GM18508 (cell line): Measurements from ENCODE around the gene MIER2.
"Not testable (repeated sequence)": the region's sequence is repeated elsewhere in the genome, so short reads cannot be mapped to it uniquely, and the experiment has no call there.

Experiments used
- ATAC-seq: cut with Tn5 transposase; IDR thresholded peaks from one replicate; pipeline ENCODE4 v1.9.1; 2021; ENCODE audit warnings: moderate number of reproducible peaks; ENCODE audit not compliant: insufficient read depth, unreplicated experiment

The MIER2 gene

GRCh38 chr19:344625-345319 lies at the start of gene MIER2:
TSS of gene MIER2 (minus strand) at chr19:344796. CDS start at chr19:344782, 14 bp downstream.
- no peak for ATAC-seq

DNA sequence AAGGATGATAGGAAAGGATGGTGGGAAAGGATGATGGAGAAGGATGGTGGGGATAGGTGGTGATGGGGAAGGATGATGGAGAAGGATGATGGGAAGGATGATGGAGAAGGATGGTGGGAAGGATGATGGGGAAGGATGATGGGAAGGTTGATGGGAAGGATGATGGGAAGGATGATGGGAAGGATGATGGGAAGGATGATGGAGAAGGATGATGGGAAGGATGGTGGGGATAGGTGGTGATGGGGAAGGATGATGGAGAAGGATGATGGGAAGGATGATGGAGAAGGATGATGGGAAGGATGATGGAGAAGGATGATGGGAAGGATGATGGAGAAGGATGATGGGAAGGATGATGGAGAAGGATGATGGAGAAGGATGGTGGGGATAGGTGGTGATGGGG lies 49.0 kb upstream of the MIER2 start:
- ATAC-seq = not testable (repeated sequence)

DNA sequence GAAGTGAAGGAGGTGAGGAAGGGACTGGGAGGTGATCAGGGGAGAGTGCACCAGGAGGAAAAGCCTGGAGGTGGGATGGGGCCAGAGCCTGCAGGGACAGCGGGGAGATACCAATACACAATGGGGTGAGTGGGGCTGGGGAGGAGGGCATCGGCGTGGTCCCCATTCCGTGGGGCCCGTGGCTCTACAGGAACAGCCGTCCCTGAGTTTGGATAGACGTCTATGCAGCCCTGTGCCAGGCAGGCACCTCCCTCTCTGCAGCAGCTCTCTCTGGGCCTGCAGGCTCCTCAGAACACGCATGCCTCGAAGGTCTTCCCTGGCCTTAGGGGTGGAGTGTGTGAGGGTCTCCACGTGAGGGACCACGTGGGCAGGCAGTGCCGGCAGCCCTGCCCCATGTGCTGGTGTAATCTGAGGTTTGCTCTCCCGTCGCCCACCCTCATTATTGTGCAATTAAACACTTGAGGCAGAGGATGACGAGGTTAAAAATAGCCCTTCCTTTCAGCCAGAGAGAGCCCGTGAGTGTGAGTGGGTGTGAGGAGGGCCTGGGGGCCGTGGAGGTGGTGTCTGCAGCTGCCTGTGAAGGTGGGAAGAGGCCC lies 47.9 kb upstream of the MIER2 start:
- ATAC-seq = no peak

- ATAC-seq = no peak
These were observed 47.3 kb upstream of the MIER2 start for GRCh38 chr19:391726-392374.

DNA sequence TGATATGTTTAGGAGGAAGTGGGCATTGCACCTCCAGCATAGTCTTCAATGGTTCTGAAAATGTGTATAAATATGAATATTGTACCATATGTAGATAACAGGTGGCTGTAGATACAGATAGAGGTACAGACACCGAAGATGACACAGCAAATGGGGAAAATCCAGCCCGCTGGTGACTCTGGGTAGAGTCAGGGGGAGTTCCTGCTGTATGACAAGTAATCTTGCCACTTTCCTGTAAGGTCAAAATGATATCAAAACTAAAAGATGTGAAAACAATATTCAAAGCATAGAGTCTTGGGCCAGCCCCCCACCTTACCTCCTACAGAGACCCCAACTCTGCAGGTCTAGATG lies 46.6 kb upstream of the MIER2 start:
- ATAC-seq = no peak

DNA sequence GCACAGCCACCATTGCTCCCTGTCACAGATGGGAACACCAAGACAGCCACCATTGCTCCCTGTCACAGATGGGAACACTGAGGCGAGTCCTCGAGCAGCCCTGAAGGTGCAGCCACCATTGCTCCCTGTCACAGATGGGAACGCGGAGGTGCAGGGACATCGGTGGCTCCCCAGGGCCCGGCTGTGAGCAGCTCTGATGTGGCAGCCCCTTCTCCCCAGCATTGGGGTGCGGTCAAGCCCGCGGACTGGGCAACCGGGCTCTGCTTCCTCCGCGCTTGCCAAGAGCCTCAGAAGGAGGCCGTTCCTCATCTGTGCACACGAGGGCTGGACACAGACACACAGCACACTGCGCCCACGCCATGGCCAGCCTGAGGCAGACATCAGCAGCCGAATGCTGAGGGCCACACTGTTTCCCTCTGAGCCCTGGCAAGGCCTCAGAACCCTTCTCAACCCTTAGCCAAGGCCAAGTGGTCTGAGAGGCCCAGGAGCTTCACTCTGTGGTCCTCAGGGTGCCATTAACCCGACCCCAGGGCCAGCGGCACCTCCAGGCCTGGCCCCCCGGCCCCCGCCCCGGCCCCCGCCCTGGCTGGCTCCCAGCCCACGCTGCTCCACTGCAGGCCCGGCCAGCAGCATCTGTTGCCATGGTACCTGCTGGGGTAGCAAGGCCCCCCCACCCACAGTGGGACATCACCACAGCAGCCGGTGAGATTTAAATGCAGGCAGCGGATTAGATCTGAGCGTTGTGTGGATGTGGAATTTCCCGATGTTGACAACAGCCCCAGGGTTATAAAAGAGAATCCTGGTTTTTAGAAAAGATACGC lies 46.0 kb upstream of the MIER2 start:
- ATAC-seq = no peak

DNA sequence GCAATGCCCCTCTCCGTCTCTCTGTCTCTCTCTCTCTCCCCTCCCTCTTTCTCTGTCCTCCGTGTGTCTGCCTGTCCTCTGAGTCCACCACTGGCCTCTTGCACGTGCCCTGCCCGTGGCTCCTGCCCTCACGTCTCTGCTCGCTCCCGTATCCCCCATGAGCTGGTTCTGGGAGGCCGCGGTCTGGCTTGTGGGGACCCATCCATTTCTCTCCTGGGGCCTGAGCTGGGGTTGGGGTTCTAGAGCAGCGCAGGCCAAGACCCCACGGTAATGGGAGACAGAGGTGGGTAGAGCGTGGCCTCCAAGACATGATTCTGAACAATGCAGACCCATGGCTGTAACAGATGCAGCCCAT lies 45.3 kb upstream of the MIER2 start:
- ATAC-seq = no peak

DNA sequence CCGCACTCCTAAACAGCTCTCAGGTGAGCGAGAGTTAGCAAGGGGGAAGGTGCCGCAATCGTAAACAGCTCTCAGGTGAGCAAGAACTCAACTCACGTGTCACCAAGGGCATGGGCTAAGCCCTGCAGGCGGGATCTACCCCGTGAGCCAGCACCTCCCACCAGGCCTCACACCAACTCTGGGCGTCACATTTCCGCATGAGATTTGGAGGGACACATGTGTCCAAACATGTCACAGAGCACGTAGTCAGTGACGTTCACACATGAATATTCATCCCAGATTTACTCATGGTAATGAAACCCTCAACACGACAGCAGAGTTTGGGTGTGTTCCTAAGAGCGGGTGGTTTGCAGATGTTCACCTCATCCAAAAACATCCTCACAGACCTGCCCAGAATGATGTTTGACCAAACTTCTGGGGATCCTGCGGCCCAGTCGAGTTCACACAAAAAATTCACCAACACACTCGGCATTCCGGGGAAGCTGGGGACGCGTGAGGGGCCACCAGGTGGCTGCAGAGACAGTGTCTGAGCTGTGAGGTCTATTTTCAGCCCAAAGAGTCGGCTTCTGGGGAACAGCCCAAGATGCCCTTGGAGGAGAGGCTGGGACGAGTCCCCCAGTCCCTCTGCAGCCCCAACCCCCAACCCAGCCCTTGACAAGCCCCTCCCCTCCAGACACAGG lies 44.8 kb upstream of the MIER2 start:
- no peak for ATAC-seq

DNA sequence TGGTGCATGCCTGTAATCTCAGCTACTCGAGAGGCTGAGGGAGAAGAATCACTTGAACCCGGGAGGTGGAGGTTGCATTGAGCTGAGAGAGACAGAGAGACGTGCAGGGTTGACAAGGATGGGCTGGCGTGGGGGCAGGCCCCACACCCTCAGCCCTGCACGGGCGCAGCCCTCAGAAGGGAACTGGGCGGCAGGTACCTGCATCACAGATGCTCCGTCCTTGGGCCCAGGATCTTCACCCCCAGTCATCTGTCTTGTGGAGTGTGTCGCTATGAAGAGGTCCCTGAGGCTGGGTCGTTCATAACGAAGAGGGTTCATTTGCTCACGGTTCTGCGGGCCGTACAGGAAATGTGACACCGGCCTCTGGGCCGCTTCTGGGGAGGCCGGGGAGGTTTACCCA lies 44.1 kb upstream of the MIER2 start:
- ATAC-seq = no peak

GRCh38 chr19:387777-388176 lies 43.2 kb upstream of the MIER2 start:
- ATAC-seq = no peak

DNA sequence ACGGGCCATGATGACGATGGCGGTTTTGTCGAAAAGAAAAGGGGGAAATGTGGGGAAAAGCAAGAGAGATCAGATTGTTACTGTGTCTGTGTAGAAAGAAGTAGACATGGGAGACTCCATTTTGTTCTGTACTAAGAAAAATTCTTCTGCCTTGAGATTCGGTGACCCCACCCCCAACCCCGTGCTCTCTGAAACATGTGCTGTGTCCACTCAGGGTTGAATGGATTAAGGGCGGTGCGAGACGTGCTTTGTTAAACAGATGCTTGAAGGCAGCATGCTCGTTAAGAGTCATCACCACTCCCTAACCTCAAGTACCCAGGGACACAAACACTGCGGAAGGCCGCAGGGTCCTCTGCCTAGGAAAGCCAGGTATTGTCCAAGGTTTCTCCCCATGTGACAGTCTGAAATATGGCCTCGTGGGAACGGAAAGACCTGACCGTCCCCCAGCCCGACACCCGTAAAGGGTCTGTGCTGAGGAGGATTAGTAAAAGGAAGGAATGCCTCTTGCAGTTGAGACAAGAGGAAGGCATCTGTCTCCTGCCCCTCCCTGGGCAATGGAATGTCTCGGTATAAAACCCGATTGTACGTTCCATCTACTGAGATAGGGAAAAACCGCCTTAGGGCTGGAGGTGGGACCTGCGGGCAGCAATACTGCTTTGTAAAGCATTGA lies 42.2 kb upstream of the MIER2 start:
- ATAC-seq = not testable (repeated sequence)

DNA sequence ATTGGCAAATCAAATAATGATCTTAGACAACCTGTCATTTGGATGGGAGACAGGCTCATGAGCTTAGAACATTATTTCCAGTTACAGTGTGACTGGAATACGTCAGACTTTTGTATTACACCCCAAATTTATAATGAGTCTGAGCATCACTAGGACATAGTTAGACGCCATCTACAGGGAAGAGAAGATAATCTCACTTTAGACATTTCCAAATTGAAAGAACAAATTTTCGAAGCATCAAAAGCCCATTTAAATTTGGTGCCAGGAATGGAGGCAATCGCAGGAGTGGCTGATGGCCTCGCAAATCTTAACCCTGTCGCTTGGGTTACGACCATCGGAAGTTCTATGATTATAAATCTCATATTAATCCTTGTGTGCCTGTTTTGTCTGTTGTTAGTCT lies 41.6 kb upstream of the MIER2 start:
- not testable (repeated sequence) for ATAC-seq

DNA sequence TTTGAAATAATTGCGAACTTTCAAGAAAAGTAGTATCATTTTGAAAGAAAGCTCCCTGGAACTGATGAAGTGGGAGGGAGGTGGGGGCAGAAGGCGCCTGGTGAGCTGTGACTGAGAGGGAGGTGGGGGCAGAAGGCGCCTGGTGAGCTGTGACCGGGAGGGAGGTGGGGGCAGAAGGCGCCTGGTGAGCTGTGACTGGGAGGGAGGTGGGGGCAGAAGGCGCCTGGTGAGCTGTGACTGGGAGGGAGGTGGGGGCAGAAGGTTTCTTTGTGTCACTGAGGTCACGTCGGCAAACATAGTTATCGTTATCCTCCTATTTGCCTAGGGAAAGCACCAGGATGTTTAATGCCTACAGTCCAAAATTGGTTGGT lies 40.2 kb upstream of the MIER2 start:
- ATAC-seq = no peak

DNA sequence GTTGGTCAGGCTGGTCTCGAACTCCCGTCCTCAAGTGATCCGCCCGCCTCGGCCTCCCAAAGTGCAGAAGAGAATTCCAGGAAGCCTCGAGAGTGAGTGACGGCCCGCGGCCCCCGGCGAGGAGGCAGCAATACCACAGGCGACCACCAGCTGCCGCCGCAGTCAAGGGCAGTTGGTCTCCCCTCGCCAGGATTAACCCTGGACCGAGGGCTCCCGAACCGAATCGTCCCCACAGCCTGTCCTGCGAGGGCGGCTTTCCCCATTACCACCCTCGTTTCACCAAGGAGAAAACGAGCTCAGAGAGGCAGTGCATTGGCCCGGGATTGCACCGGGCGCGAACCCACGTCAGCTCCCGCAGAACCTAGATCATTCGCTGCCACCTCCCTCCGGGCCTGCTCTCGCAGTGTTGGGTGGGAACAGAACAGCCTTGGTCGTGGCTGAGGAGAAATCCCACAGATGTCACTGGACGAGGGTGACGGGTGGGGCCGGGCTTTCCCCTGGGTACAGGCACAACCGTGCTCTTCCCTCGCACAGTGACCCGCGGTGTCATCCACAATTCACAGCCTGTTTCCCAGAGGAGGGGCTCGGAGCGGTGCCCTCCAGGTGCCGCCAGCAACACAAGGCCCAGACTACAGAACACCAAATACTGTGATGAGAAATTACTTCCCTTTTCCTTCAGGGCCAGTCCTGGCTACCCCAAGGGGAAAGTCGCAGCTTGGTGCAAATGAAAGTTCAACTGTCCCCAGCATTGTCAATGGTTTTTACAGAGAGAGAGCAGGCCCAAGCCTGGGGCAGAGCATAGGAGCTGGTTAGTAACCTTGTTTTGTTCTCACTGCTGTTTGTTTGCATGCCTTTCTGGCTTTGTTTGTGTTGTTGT lies 39.6 kb upstream of the MIER2 start:
- ATAC-seq = no peak

DNA sequence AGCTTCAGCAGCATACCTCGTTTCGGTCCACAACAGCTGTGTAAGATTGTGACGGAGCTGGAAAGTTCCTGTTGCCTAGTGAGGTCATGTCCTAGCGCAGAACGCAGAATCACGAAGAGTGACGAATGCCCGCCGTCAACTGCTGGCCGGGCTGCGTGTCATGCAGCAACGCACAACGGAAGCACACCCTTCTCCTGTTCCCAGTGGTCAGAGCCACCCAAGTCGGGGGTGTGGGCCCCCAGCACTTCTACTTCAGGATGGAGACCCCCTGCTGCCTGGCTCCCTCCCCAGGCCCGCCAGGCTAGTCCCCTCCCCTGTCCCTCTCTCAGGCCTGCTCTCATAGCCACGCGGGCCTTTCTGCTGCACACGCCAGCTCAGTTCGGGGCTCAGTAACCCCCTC lies 38.4 kb upstream of the MIER2 start:
- no peak for ATAC-seq

GRCh38 chr19:382578-382977 lies 38.0 kb upstream of the MIER2 start:
- not testable (repeated sequence) for ATAC-seq

GRCh38 chr19:381901-382300 lies 37.3 kb upstream of the MIER2 start:
- ATAC-seq = not testable (repeated sequence)

GRCh38 chr19:380618-381219 lies 36.1 kb upstream of the MIER2 start:
- ATAC-seq = not testable (repeated sequence)

DNA sequence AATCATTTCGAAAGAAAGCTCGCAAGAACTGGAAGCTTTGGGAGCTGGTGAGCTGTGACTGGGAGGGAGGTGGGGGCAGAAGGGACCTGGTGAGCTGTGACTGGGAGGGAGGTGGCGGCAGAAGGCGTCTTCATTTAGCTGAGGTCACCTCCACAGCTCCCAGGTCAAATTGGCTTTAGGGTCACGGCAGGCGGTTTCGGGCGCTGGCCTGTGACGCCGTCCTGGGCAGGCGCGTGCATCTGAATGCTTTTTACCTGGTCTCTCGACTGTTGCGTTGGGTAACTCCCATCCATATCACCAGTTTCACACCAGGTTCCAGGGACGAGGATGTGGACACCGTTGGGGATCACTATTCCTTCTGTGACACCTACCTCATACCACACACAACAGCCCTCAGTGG lies 35.2 kb upstream of the MIER2 start:
- ATAC-seq = no peak
